Measurements from ENCODE around the gene EFCAB14.
"Not testable (repeated sequence)": the region's sequence is repeated elsewhere in the genome, so short reads cannot be mapped to it uniquely, and the experiment has no call there.

Gene EFCAB14

GRCh38 chr1:46686255-46686654 lies 32.7 kb downstream of the EFCAB14 start:
- DNase-seq (ENCODE audit: low read depth) = no peak

- no peak for DNase-seq (ENCODE audit: low read depth)
These were observed 34.2 kb downstream of the EFCAB14 start for GRCh38 chr1:46684670-46685069.

- no peak for DNase-seq (ENCODE audit: low read depth)
These were observed 36.9 kb downstream of the EFCAB14 start for GRCh38 chr1:46682064-46682463.

- DNase-seq (ENCODE audit: low read depth) = no peak
These were observed 37.4 kb downstream of the EFCAB14 start for GRCh38 chr1:46681333-46682034.

- no peak for DNase-seq (ENCODE audit: low read depth)
These were observed 38.9 kb downstream of the EFCAB14 start for GRCh38 chr1:46679789-46680573.

- DNase-seq (ENCODE audit: low read depth) = no peak
These were observed 41.6 kb downstream of the EFCAB14 start for GRCh38 chr1:46677339-46677738.

GRCh38 chr1:46676531-46676930 lies 42.4 kb downstream of the EFCAB14 start:
- DNase-seq (ENCODE audit: low read depth) = no peak

- no peak for DNase-seq (ENCODE audit: low read depth)
These were observed 43.2 kb downstream of the EFCAB14 start for GRCh38 chr1:46675549-46676314.

GRCh38 chr1:46673749-46674182 lies 45.1 kb downstream of the EFCAB14 start:
- no peak for DNase-seq (ENCODE audit: low read depth)

GRCh38 chr1:46672696-46673095 lies 46.2 kb downstream of the EFCAB14 start:
- DNase-seq (ENCODE audit: low read depth) = no peak

- no peak for DNase-seq (ENCODE audit: low read depth)
These were observed 47.4 kb downstream of the EFCAB14 start, which contains the start of gene TEX38 for GRCh38 chr1:46671554-46671953. TSS of gene TEX38 (plus strand) at chr1:46671854. CDS start at chr1:46671935, 81 bp downstream.

- DNase-seq (ENCODE audit: low read depth) = no peak
These were observed 48.8 kb downstream of the EFCAB14 start for GRCh38 chr1:46670134-46670533.

GRCh38 chr1:46667782-46668760 lies 50.8 kb downstream of the EFCAB14 start, which contains the start of gene ATPAF1:
TSS of gene ATPAF1 (minus strand) at chr1:46668364. CDS start at chr1:46668322, 42 bp downstream.
- peak; percentile 21 for DNase-seq (ENCODE audit: low read depth)

- no peak for DNase-seq (ENCODE audit: low read depth)
These were observed 52.9 kb downstream of the EFCAB14 start for GRCh38 chr1:46665983-46666382.

GRCh38 chr1:46662919-46663318 lies 56.0 kb downstream of the EFCAB14 start:
- DNase-seq (ENCODE audit: low read depth) = not testable (repeated sequence)

- DNase-seq (ENCODE audit: low read depth) = not testable (repeated sequence)
These were observed 58.8 kb downstream of the EFCAB14 start for GRCh38 chr1:46660116-46660515.

GRCh38 chr1:46659307-46659870 lies 59.5 kb downstream of the EFCAB14 start:
- no peak for DNase-seq (ENCODE audit: low read depth)

GRCh38 chr1:46657775-46658174 lies 61.1 kb downstream of the EFCAB14 start:
- DNase-seq (ENCODE audit: low read depth) = no peak

- DNase-seq (ENCODE audit: low read depth) = no peak
These were observed 62.3 kb downstream of the EFCAB14 start for GRCh38 chr1:46656643-46657042.

GRCh38 chr1:46655848-46656247 lies 63.1 kb downstream of the EFCAB14 start:
- no peak for DNase-seq (ENCODE audit: low read depth)

GRCh38 chr1:46654698-46655097 lies 64.2 kb downstream of the EFCAB14 start:
- not testable (repeated sequence) for DNase-seq (ENCODE audit: low read depth)
